NK-92 (cell line): ENCODE data around the gene MAGEH1.
A peak's percentile ranks its signal among the peaks of the same experiment; 100 is the strongest.
"Not testable (repeated sequence)": the region's sequence is repeated elsewhere in the genome, so short reads cannot be mapped to it uniquely, and the experiment has no call there.

Experiments used
- DNase-seq: peaks from one replicate; lab custom pipeline; 2025; ENCODE audit not compliant: unreplicated experiment; lab: John Stamatoyannopoulos, UW

The MAGEH1 gene, protein sequence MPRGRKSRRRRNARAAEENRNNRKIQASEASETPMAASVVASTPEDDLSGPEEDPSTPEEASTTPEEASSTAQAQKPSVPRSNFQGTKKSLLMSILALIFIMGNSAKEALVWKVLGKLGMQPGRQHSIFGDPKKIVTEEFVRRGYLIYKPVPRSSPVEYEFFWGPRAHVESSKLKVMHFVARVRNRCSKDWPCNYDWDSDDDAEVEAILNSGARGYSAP

GRCh38 chrX:55451990-55452832, at the start of gene MAGEH1:
MAGEH1 (plus strand) TSS chrX:55452127; CDS start chrX:55452375, 248 bp downstream.
- DNase-seq: peak; percentile 2

DNA sequence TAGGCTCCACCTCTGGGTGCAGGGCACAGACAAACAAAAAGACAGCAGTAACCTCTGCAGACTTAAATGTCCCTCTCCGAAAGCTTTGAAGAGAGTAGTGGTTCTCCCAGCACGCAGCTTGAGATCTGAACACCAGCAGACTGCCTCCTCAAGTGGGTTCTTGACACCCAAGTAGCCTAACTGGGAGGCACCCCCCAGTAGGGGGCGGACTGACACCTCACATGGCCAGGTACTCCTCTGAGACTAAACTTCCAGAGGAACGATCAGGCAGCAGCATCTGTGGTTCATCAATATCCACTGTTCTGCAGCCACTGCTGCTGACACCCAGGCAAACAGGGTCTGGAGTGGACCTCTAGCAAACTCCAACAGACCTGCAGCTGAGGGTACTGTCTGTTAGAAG, 24.8 kb upstream of the MAGEH1 start:
- DNase-seq: not testable (repeated sequence)

DNA sequence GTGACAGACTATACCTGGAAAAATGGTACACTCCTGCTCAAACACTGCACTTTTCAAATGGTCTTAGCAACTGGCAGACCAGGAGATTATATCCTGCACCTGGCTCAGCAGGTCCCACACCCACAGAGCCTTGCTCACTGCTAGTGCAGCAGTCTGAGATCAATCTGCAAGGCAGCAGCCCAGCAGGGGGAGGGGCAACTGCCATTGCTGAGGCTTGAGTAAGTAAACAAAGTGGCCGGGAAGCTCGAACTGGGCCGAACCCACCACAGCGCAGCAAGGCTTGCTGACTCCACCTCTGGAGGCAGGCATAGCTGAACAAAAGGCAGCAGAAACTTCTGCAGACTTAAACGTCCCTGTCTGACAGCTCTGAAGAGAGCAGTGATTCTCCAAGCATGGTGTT, 8.5 kb upstream of the MAGEH1 start:
- DNase-seq: not testable (repeated sequence)

DNA sequence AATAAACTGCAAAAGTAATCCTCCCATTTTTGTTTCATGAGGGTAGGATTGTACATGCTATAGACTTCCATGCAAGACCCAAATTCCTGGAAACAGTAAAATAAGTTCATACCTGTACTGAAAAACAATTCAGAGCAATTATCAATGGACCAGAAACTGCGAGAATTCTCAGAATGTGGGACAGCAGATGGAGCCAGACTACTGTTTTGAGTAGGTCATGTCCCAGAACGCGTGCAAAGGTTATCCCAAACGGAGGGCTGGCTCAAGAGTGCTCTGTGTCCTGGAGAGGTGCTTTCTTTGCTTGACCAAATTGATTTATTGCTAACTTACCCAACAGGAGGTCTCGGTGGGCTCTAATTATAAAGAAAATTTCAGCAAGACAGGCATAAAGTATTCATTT, 1.7 kb upstream of the MAGEH1 start:
- no peak for DNase-seq

DNA sequence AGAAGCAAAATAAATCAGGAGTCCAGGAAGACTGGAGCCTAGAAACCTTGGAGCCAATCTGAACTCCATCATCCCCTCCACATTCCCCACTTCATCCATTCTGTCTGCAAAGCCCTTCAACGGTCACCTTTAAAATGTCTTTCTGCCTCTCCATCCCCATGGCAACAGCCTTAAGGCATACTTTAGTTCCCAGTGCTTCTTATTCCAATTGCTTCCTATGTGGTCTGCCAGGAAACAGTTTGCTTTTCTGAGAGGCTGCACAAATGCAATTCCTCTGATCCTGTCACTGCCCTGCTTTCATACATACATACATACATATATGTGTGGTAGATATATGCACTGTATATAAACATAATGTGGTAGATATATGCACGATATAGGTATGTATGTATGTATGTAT, 786 bp upstream of the MAGEH1 start:
- DNase-seq: no peak

GRCh38 chrX:55451626-55451989, 319 bp upstream of the MAGEH1 start:
- DNase-seq: no peak

DNA sequence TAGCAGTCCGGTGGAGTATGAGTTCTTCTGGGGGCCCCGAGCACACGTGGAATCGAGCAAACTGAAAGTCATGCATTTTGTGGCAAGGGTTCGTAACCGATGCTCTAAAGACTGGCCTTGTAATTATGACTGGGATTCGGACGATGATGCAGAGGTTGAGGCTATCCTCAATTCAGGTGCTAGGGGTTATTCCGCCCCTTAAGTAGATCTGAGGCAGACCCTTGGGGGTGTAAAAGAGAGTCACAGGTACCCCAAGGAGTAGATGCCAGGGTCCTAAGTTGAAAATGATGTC, 852 bp downstream of the MAGEH1 start:
- DNase-seq: no peak

GRCh38 chrX:55455708-55456107, 3.8 kb downstream of the MAGEH1 start:
- DNase-seq: not testable (repeated sequence)

DNA sequence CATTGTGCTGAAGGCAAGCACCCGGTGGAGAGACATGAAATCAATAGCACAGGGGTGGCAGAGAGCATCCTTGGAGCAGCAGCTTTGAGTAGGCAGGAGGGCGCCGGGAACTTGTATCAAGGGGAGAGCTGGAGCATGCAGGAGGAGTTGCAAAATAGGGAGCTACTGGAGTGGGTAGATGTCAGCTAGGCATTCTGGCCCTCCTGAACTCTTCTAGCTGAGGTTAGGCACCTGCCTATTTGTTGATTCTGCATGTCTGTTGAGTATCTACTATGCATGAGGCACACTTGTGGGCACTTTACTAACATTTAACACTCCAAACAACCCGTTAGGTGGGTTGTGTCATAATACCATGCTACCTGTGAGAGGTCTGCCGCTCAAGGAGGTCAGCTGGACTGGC, 7.5 kb downstream of the MAGEH1 start:
- not testable (repeated sequence) for DNase-seq

GRCh38 chrX:55459926-55460325, 8.0 kb downstream of the MAGEH1 start:
- not testable (repeated sequence) for DNase-seq

- DNase-seq: not testable (repeated sequence)
Observed at GRCh38 chrX:55464050-55464449, 12.1 kb downstream of the MAGEH1 start.

DNA sequence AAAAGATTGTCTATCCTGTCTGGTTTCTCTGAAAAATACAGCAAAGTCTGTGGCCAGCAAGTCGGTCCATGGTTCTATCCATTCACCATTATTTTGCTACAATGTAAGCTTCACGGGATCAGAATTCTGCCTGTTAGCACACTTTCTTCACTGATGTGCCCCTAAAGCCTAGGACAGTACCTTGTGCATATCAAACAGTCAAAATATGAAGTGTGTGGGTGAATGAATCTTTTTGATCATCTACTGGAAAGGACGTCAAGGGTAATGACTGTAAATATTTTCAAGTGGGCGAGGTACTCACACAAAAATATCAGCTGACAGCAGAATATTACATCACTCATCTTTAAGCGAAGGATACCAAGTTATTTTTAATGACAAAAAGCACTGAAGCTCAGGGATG, 13.2 kb downstream of the MAGEH1 start:
- DNase-seq: not testable (repeated sequence)

DNA sequence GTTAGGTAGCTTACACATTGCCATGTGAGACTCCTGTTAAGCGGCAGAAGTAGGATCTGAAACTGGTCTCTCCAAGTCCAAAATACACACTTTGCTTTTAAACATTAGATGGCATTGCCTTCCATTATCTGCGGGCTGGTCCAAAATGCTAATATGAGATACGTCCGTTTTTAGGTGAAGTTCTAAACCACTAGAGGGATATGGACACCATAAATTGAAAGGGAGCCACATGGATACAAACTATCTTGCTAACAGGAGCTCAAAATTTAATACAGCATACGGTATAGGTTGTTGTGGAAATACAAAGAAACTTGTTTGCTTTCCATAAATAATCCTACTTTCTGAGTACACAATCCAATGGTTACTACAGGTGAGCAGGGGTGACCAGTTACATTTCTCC, 13.9 kb downstream of the MAGEH1 start:
- DNase-seq: not testable (repeated sequence)

- not testable (repeated sequence) for DNase-seq
Observed at GRCh38 chrX:55479956-55480355, 28.0 kb downstream of the MAGEH1 start.

DNA sequence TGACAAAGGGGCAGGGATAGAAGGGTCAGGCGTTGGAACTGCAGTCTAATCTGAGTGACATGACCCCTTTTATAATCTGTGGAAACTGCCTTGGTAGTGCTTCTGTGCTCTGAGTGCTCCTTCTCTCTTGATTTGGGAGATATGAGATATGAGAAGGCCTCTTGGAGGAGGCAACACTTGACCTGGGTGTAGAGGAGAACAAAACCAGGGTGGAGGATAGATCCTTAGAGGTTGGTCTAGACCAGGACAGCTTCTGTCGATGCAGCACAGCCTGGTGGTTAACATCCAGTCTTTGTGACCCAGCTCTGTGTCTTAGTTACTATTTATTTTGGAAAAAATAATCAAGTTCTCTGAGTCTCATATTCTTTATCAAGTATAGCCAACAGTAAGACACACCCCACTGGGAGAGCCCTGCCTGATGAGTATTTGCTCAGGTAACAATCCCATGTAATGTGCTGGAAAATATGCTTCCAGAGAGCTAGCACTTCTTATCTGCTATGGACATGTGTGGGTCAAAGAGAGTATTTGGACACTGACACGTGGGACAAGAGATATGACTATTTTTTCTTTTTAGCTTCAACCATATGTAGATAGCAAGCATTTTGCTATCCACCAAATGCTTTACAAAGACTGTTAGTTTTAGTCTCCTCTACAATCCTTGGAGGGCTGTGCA, 28.6 kb downstream of the MAGEH1 start:
- no peak for DNase-seq

GRCh38 chrX:55484948-55485347, 33.0 kb downstream of the MAGEH1 start:
- DNase-seq: no peak

DNA sequence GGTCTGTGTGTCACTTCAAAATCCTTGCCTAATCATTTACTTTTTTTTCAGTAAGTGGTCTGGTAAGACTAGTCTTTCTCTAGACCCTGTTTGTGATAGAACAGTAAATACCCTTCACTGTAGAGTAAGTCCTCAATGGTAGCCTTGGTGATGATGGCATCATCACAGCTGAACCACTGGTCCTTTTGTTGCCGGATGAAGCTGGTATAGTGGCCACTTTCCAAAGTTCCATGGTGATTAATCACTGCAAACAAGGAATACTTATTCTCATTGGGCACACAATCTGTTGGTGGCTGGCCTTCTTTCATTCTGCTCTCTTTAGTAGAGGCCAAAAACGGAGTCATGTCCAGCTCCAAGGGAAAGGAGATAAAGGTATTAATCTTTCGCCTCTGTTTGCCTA, 34.8 kb downstream of the MAGEH1 start:
- no peak for DNase-seq

GRCh38 chrX:55487143-55487542, 35.2 kb downstream of the MAGEH1 start:
- no peak for DNase-seq

- DNase-seq: no peak
Observed at GRCh38 chrX:55488006-55488592, 36.2 kb downstream of the MAGEH1 start.

- DNase-seq: no peak
Observed at GRCh38 chrX:55488593-55489313, 36.8 kb downstream of the MAGEH1 start.
